Mesenchymal stem cell (in vitro differentiated cells and primary cell): ENCODE measurements around the gene SERPINE3. TPM values are rescaled to one million over a fixed set of nuclear protein-coding genes. Genes with fewer than 3 reads are reported as not detected.

Experiments used
- DNase-seq: peaks from one replicate; pipeline ENCODE4 v3.0.0-alpha.2; 2013
- H2AFZ ChIP-seq: one replicate; pipeline ENCODE4 v1.6.1; 2013; ENCODE audit warnings: low read depth, mild to moderate bottlenecking, control low read depth, inconsistent platforms, low read length, moderate library complexity
- H2AK5ac ChIP-seq: 2 replicates; pipeline ENCODE4 v1.6.1; 2013; ENCODE audit warnings: low read length, moderate library complexity, mild to moderate bottlenecking, inconsistent platforms; ENCODE audit not compliant: severe bottlenecking
- H2BK120ac ChIP-seq: one replicate; pipeline ENCODE4 v1.6.1; 2013; ENCODE audit warnings: low read depth, mild to moderate bottlenecking, inconsistent platforms, low read length, moderate library complexity
- H2BK12ac ChIP-seq, 2 experiments: one replicate each; pipeline ENCODE4 v1.6.1; 2013; ENCODE audit warnings: inconsistent platforms in 2 of 2, low read length in 2 of 2, mild to moderate bottlenecking in 2 of 2, moderate library complexity in 2 of 2, control low read depth in 1 of 2
- H2BK15ac ChIP-seq: one replicate; pipeline ENCODE4 v1.6.1; 2013; ENCODE audit warnings: mild to moderate bottlenecking, low read depth, inconsistent platforms; ENCODE audit not compliant: poor library complexity, severe bottlenecking
- H2BK5ac ChIP-seq: 2 replicates; pipeline ENCODE4 v1.6.1; 2013; ENCODE audit warnings: low read depth, mild to moderate bottlenecking, low read length, control low read depth, inconsistent platforms; ENCODE audit not compliant: poor library complexity, severe bottlenecking
- H3K14ac ChIP-seq, 2 experiments: one replicate each; pipeline ENCODE4 v1.6.1; 2013; ENCODE audit warnings: inconsistent platforms in 2 of 2, low read length in 2 of 2, control low read depth in 1 of 2, mild to moderate bottlenecking in 1 of 2, moderate library complexity in 1 of 2
- H3K18ac ChIP-seq, 2 experiments: one replicate each; pipeline ENCODE4 v1.6.1; 2013; ENCODE audit warnings: inconsistent platforms in 2 of 2, low read length in 2 of 2, control low read depth in 1 of 2, low read depth in 1 of 2, mild to moderate bottlenecking in 1 of 2
- H3K23ac ChIP-seq, 2 experiments: one replicate each; pipeline ENCODE4 v1.6.1; 2013; ENCODE audit warnings: inconsistent platforms in 2 of 2, low read length in 2 of 2, mild to moderate bottlenecking in 2 of 2, moderate library complexity in 2 of 2, control low read depth in 1 of 2
- H3K27ac ChIP-seq: 2 replicates; pipeline ENCODE4 v1.5.1; 2013; ENCODE audit warnings: mild to moderate bottlenecking, moderate library complexity, low read length, control low read depth, inconsistent platforms; ENCODE audit not compliant: poor library complexity, severe bottlenecking
- H3K27me3 ChIP-seq, 2 experiments: 2 replicates each; pipeline versions ENCODE4 v1.6.1 to v1.7.0; 2013; ENCODE audit warnings: low read length in 2 of 2, mild to moderate bottlenecking in 2 of 2, moderate library complexity in 2 of 2, control low read depth in 1 of 2, inconsistent platforms in 1 of 2; ENCODE audit not compliant: control insufficient read depth in 1 of 2, insufficient read depth in 1 of 2
- H3K36me3 ChIP-seq, 2 experiments: 2 replicates each; pipeline versions ENCODE4 v1.6.1 to v1.7.0; 2013; ENCODE audit warnings: low read length in 2 of 2, control low read depth in 1 of 2, inconsistent platforms in 1 of 2, low read depth in 1 of 2, mild to moderate bottlenecking in 1 of 2; ENCODE audit not compliant: insufficient read depth in 2 of 2, control insufficient read depth in 1 of 2
- H3K4ac ChIP-seq, 2 experiments: one replicate each; pipeline ENCODE4 v1.6.1; 2013; ENCODE audit warnings: inconsistent platforms in 2 of 2, low read length in 2 of 2, mild to moderate bottlenecking in 2 of 2, moderate library complexity in 2 of 2, control low read depth in 1 of 2, low read depth in 1 of 2
- H3K4me1 ChIP-seq: 2 replicates; pipeline ENCODE4 v1.6.1; 2013; ENCODE audit warnings: low read depth, low read length, control low read depth; ENCODE audit not compliant: control insufficient read depth, insufficient read depth
- H3K4me2 ChIP-seq: 2 replicates; pipeline ENCODE4 v1.6.1; 2013; ENCODE audit warnings: low read length, mild to moderate bottlenecking, inconsistent platforms; ENCODE audit not compliant: poor library complexity, severe bottlenecking
- H3K4me3 ChIP-seq, 2 experiments: 2 replicates each; pipeline versions ENCODE4 v1.5.1 to v1.7.0; 2013; ENCODE audit warnings: low read length in 2 of 2, mild to moderate bottlenecking in 2 of 2, control low read depth in 1 of 2, low read depth in 1 of 2; ENCODE audit not compliant: insufficient read depth in 1 of 2
- H3K79me1 ChIP-seq: replicated peaks from 2 replicates; pipeline ENCODE4 v1.6.1; 2013; ENCODE audit warnings: mild to moderate bottlenecking, control low read depth, low read length, inconsistent platforms; ENCODE audit not compliant: poor library complexity, severe bottlenecking
- H3K9ac ChIP-seq: 2 replicates; pipeline ENCODE4 v1.7.0; 2013; ENCODE audit warnings: mild to moderate bottlenecking, low read length, moderate library complexity
- H3K9me3 ChIP-seq: 2 replicates; pipeline ENCODE4 v1.7.0; 2013; ENCODE audit warnings: mild to moderate bottlenecking, low read length; ENCODE audit not compliant: control insufficient read depth
- H4K8ac ChIP-seq: one replicate; pipeline ENCODE4 v1.6.1; 2013; ENCODE audit warnings: inconsistent platforms, mild to moderate bottlenecking, low read length, moderate library complexity
- H4K91ac ChIP-seq: one replicate; pipeline ENCODE4 v1.6.1; 2013; ENCODE audit warnings: mild to moderate bottlenecking, low read length, inconsistent platforms
- WGBS: methylation state at CpG from one replicate; pipeline ENCODE4 v1.1.7; 2013; ENCODE audit warnings: mixed read lengths; 5-methylcytosine and 5-hydroxymethylcytosine counted together
- small RNA-seq: library from polyadenylated mRNA; stranded (forward); fragments of <200 nt; extraction: miRNeasy Mini kit (QIAGEN cat#:217004); gene quantifications from one replicate; pipeline ENCODE3, GENCODE V24; 2013; ENCODE audit warnings: low read depth

Gene SERPINE3

DNA sequence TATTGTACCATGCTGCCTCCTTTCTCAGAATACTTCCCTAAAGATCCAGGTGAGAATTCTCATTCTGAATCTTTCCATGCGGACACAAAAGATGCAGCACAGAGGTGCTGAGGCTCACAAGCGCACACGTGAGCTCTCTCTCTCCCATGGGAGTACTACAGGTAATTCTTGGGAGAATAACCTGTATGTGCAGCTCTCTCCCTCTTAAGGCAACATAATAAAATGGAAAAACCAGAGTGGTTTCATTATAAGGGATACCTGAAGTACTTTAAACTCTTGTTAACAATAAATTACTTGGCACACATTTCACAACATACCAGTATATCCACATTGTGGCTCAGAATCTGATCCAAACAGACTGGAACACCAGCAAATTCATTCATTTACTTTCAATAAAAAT lies 72.9 kb downstream of the SERPINE3 start:
- H3K18ac ChIP-seq = no peak overlapping the region
- no peak overlapping the region for H3K4me3 ChIP-seq
- 94% methylated on average over 3 of the region's 3 CpGs for WGBS
- no peak overlapping the region for H3K27ac ChIP-seq
- no peak overlapping the region for H2BK12ac ChIP-seq
- H2BK5ac ChIP-seq = no peak overlapping the region
- no peak overlapping the region for H4K8ac ChIP-seq
- H2AK5ac ChIP-seq = no peak overlapping the region
- H4K91ac ChIP-seq = no peak overlapping the region
- no peaks in the 10 kb centered on the region for H3K4me1 ChIP-seq
- H3K14ac ChIP-seq = no peak overlapping the region
- no peak overlapping the region for H2BK15ac ChIP-seq
- H3K9me3 ChIP-seq = no peaks in the 10 kb centered on the region
- H3K4me2 ChIP-seq = no peak overlapping the region
- H3K27me3 ChIP-seq = no peaks in the 10 kb centered on the region
- no peak overlapping the region for H2AFZ ChIP-seq
- no peak for DNase-seq
- peaks cover 6 to 49% of the 10 kb centered on the region in 2 experiments for H3K36me3 ChIP-seq
- H2BK120ac ChIP-seq = no peak overlapping the region
- no peak overlapping the region for H3K23ac ChIP-seq
- no peak overlapping the region for H3K4ac ChIP-seq
- H3K79me1 ChIP-seq = peaks cover 2% of the 10 kb centered on the region
- no peak overlapping the region for H3K9ac ChIP-seq

Small RNA genes within 50 kb of the gene (small RNA-seq; reads per million reads assigned to genes)
- not detected for gene MIR5693
